ENCODE data around the gene KIAA0408. TPM values are rescaled to one million over a fixed set of nuclear protein-coding genes. Genes with fewer than 3 reads are reported as not detected.
A peak's percentile ranks its signal among the peaks of the same experiment; 100 is the strongest.

KIAA0408 gene
- 10 to 100 TPM; 21.4 to 55.6 (median 47.1) TPM for polyA plus RNA-seq (ENCODE audit: insufficient read depth in 1 of 5, insufficient read length in 5 of 5, low replicate concordance in 1 of 5)
- long read RNA-seq, donor 1, partial matches to known transcripts = 13 of 20 reads
- long read RNA-seq, donor 1, other reads (novel, unspliced or antisense) = 0 of 20 reads
- long read RNA-seq, donor 2, partial matches to known transcripts = 0 of 1 reads
- long read RNA-seq, donor 2, other reads (novel, unspliced or antisense) = 0 of 1 reads
- long read RNA-seq, donor 3, partial matches to known transcripts = 0 of 4 reads
- long read RNA-seq, donor 3, other reads (novel, unspliced or antisense) = 0 of 4 reads
- long read RNA-seq, donor 4, partial matches to known transcripts = 7 of 10 reads
- long read RNA-seq, donor 4, other reads (novel, unspliced or antisense) = 0 of 10 reads
- long read RNA-seq, donor 5, full-length matches to known transcripts = 3 of 11 reads
- long read RNA-seq, donor 5, partial matches to known transcripts = 8 of 11 reads
- long read RNA-seq, donor 5, other reads (novel, unspliced or antisense) = 0 of 11 reads
- long read RNA-seq, donor 6, partial matches to known transcripts = 5 of 10 reads
- long read RNA-seq, donor 6, other reads (novel, unspliced or antisense) = 0 of 10 reads
- long read RNA-seq, donor 7, full-length matches to known transcripts = 4 of 4 reads
- long read RNA-seq, donor 7, partial matches to known transcripts = 0 of 4 reads
- long read RNA-seq, donor 7, other reads (novel, unspliced or antisense) = 0 of 4 reads
- long read RNA-seq, donor 8, partial matches to known transcripts = 0 of 1 reads
- long read RNA-seq, donor 8, other reads (novel, unspliced or antisense) = 0 of 1 reads

DNA sequence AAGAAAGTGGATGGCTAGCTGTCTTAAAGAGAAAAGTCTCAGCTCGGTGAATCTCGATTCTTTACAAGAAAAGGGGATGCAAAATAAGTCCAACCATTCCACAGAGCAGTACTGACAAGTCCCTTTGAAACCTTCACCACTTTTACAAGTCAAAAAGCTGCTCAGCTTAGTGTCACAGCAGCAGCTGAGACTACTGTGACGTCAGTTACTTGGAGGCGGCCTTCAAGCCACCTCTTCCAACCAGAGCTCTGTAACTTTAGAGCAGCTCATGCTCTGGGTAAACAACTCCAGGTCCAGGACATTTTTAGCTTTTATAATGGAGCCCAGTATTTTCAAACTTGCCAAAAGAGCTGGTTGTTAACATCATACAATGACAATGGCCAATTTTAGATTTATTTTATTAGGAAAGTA, at the start of gene KIAA0408:
Gene KIAA0408, minus strand, starts transcription at position 159 of the 411 bp plus-strand sequence. CDS start 5,408 bp downstream, outside the sequence.
- DNase-seq = peak; percentile 83 to 88

DNA sequence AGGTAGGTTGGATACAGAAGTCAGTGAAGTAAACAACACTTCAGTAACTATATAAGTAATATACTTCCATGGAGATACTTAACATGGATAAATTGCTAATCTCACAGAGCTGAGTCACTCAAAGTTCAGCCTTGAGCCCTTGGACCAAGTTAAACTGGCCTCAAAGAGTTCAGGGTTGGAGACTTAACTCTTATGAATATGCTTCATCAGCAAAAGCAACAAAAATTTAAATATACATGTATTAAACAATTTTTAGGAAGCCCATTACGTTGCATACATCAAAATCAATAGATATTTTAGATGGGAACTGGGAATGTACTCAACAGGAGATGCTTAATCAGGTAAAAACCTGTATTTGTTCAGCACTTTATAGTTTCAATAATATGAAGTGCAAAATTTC, 47.7 kb upstream of the KIAA0408 start:
- DNase-seq = no peak

DNA sequence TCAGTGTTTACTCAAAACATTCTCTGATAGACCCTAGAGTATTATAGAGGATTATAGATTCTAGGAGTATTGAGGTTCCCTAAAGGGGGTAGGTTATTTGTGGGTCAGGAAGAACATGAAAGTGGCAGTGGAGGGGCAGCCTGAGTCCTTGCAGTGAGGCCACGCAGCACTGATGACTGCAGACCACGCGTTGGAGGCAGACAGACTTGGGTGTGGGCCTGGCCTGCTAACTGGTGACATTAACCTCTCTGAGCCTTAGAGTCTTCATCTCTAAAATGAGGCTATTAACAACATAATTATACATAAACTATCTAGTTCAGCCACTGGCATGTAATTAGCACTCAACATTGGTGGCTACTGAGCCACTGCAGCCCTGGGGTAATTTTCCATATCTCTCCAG, 43.8 kb upstream of the KIAA0408 start:
- DNase-seq = no peak

DNA sequence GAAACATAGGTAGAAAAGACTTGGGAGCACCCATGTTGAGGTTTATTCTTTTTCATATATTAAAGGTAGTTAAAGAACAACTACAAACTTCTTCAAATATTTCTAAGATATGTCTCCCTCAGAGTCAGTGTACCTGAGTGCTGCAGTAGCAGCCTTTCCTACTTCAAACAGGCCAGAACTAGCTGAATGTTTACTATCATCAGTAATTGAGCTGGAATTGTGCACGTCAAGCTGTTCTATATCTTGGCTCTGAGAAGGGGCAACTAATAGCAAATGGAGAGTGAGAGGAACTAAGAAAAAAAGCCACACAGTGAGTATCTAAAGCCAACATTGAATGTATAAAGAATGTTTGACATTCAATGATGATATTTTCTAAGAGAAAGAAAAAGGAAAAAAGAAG, 38.2 kb upstream of the KIAA0408 start:
- no peak for DNase-seq

DNA sequence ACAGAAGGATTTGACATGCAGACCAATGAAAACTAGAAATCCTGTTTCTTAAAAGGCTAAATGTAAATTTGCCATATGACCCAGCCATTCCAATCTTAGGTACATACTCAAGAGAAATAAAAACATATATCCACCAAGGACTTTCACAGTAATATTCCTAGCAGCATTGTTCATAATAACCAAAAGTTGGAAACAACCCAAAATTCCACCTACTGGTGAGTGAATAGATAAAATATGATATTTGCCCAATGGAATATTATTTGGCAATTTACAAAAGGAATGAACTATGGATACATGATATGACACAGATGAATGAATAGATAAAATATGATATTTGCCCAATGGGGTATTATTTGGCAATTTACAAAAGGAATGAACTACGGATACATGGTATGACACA, 37.3 kb upstream of the KIAA0408 start:
- DNase-seq = no peak

DNA sequence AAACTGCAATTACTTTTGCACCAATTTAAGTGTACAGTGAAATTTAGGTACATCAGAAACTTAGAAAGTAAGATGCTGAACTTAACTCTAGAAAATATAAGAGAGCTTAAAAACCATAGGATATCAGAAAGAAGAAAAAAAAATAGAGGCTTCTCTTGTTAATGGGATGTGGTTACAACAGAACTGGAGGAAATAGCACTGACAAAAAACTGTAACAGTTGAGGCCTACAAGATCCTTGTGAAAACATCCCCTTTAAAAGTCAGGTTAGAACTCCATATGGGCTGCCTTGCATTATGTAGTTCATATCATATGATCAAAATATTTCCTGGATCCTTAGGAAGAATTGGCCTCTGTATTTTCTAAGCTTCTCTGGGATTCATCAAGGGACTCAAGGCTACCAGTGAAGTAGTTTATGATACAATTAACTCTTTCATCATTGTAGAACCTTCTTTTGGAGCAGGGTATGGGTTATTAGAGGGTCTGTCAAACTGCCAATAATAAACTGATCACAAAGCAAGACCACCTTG, 35.1 kb upstream of the KIAA0408 start:
- no peak for DNase-seq

DNA sequence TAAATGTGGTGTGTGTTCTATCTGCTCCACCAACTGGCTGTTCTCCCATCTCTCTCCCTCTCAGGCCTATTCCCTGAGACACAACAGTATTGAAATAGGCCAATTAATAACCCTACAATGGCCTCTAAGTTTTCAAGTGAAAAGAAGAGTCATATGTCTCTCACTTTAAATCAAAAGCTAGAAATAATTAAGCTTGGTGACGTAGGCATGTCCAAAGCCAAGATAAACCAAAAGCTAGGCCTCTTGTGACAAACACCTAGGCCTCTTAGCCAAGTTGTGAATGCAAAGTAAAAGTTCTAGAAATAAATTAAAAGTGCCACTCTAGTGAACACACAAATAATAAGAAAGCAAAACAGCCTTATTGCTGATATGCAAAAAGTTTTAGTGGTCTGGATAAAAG, 30.1 kb upstream of the KIAA0408 start:
- DNase-seq = no peak

DNA sequence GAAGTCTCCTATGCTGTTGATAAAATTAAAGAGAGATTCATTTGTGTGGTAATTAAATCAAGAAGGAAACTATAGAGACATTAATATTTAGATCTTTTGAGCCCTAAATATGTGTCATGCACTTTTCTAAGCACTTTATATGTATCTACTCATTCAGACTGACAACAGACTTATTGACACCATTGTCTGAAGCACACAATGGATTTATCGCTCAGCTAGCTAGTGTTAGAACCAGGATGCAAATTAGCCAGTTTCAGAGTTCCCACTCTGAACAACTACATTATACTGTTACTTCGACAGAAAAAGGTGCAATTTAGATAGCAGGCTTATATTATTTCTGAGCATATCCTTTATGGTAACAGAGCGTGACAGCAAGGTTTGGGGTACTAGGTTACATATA, 27.7 kb upstream of the KIAA0408 start:
- DNase-seq = no peak

DNA sequence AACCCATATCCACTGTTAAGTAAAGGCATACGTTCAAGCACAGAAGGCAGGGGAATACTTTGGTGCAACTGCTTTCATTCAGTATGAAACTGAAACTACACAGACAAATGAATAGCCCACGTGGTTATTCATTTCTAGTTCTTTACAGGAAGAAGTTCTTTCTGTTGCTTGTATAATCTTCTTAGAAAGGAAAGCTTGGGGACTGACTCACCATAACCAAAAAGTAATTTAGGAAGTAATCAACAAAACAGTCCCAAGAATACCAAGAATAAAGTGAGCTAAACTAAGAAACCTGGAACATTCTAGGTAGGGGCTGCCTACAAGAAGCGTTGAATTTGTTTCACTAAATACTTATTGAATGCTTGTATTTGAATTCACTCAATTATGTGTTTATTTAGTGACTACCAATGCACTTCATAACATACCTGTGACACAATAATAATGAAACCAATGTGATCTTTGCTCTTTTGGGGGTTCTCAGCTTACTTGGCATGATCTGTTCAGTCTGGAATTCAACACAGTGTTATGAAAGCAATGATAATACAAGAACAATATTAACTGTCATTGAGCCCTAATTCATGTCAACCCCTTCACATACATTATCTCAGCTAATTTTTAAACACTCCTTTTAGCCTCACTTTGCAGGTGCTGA, 25.1 kb upstream of the KIAA0408 start:
- no peak for DNase-seq

DNA sequence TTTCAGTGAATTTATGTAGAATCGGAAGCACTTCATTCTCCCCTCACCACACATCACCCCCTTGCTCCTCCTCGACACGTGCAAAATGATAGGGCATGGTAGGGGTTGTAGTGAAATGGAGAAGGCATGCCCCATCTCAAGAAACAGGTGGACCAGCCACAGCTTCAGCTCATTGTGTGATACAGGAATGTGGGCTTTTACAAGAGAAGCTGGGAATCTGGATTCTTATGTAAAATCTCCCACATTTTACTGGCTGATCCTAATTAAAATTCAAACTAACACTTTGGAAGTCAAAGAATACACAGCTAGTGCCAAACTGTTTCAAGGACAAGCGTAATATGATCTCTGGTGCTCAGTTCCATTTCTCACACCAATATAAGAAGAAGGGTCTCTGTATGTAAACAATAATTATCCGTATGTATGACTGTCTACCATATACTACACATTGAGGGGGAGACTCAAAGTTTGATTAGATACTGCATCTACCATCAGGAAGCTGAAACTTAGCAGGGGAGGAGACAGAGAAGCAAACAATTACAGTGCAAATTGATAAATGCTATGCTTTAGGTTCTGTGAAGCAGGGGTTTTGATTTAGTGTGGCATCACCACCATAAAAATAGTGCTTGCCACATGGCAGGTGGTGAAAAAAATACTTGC, 24.3 kb upstream of the KIAA0408 start:
- DNase-seq = no peak

DNA sequence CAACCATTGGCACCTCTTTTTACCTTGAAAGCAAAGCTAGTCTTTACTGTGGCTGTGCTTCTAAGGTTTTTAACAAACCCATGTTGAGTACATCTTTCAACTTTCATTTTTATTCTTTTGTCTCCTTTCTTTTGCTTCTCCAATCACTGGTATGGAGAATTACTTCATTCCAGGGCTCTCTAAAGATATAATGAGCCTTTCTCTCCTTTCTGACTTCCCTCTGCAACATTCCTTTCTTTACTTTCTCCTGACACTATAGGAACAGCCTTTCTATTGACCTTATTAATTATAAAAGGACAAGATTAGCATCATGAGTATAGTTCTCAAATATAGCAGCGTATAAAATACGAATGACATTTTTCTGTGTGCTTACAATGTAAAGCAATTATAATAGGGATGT, 23.1 kb upstream of the KIAA0408 start:
- no peak for DNase-seq

DNA sequence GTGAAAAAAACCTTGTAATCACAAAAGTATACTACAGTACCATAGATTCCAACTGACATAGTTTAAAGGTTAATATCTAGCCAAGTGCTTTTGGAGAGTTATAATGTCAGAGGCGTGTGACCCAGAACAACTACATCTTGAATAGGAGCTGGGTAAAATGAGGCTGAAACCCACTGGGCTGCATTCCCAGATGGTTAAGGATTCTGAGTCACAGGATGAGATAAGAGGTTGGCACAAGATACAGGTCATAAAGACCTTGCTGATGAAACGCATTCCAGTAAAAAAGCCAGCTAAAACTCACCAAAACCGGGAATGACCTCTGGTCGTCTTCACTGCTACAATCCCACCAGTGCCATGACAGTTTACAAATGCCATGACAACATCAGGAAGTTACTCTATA, 22.4 kb upstream of the KIAA0408 start:
- DNase-seq = no peak

DNA sequence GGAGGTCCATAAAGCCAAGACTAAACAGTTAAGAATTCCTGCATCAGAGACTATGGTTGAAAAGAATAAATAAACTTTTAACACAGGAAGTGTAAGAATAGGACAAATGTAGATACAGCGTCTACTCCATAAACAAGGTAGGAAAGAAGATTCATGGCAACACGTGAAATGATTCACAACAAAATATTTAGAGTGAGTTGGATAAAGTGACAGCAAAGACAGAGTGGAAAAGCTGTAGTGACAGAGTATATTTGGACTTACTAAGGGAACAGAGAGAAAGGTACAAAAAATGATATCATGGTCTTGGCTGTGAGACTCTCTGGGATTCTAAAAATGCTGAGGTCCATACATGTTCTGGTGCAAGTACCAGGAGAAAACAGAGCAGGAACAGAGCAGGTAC, 21.9 kb upstream of the KIAA0408 start:
- DNase-seq = no peak

DNA sequence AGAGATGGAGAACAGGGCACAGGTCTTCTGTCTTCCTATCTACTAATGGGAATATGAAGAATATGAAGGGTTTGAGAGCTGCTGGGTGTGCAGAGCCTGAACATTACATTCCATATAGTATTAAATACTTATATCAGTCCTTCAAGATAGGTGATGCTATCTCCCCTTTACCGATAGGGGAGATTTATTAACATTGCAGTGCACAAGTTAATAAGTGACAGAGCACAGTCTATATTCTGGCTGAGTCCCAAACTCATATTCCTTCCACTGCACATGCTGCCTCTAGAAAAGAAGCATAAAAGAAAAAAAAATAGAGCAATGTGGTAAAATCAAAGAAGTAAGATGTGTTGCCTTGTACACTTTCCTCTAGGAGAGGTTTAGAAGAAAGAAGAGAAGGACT, 18.5 kb upstream of the KIAA0408 start:
- no peak for DNase-seq

DNA sequence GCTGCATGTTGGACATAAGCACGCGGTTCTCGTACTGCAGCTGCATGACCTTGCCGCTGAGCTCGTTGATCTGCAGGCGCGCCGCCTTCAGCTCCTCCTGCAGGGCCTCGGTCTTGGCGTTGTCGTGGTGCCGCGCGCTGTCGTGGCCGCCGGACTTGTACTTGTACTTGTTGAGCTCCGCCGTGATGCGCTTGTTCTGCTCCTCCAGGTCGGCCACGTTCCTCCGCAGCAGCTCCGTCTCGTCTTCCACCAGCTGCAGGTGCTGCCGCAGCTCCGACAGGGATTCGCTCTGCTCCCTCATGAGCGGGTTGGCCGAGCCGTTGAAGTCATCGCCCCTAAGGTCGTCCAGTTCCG, 16.6 kb upstream of the KIAA0408 start:
- no peak for DNase-seq

DNA sequence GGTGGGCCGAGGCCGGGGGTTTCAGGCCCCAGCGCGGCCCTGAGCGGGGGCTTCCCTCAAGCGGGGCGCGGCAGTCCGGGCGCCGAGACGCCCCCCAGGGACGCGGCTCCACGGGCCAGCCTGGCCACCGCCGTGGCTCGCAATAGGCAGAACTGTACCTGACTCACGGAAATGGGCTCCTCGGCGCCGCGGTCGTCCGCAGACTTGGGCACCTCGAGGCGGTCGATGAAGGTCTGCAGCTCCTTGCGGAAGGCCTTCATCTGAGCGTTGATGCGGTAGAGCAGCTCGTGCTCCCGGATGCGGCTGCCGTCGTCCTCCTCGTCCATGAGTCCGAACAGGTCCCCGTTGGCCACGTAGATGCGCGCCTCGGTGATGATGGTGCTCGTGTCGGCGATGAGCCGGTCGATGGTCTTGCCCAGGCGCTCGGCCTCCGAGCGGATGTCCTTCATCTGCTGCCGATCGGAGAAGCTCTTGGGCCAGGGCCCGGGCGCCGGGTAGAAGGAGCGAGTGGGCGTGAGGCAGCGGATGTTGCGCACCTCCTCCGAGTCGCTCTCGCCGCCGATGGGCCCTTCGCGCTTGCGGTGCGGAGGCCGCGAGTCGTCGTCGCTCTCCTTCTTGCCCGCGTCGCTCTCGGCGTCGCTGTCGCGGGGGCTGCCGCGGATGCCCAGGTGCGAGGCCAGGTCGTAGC, 16.1 kb upstream of the KIAA0408 start:
- DNase-seq = no peak

DNA sequence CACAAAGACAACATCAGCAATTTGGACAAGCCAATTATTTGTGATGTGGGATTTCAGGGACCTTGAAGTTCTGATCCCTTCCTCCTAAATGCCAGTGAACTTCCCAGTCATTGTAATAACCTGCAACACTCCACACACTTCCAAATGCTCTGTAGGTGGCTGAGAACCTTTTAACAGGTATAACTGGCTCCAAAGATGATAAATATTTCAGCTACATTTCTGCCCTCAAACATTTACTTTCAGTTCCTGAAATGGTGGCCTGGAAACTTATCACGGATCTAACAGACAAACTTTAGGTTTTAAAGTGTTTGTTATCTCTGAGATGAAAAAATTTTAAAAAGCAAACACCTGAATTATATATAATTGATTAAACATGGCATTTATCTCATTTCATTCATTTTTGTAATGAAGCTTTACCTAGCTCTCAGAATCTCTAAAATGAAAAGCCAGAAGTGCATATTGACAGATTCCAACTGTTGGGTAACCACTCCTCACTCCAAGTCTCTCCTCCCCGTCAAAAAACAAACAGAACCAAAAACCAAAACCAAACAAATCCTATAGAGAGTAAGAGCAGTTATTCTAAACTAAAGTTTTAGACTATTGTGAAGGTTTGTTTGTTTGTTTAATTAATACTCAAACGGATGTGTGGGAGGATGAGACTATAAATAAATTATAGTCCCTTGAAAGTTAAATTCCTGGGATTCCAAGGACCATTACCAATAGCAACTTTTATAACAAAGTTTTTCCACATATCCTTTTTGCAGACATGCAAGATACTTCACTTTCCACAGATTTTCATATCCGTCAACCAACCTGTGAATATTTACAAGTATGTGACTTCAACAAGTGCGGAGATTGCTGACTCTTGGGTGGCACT, 12.4 kb upstream of the KIAA0408 start:
- no peak for DNase-seq

DNA sequence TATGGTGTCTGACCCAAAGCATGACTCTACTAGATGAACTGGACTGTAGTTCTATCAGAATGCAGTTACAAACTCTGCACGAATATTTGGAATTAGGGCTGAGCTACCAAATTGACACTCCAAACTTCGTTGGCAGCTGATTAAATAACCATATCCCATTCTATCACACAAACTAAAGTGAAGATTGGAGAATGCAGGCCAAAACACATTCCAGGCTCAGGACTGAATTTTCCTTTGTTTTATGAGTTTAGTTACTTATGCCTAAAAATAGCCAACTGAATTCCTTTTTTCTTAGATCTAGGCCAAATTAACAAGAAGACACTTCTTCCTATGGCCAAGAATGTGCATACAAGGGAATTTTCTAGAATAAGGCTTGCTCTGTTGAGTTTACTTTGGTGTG, 9.7 kb upstream of the KIAA0408 start:
- DNase-seq = no peak

DNA sequence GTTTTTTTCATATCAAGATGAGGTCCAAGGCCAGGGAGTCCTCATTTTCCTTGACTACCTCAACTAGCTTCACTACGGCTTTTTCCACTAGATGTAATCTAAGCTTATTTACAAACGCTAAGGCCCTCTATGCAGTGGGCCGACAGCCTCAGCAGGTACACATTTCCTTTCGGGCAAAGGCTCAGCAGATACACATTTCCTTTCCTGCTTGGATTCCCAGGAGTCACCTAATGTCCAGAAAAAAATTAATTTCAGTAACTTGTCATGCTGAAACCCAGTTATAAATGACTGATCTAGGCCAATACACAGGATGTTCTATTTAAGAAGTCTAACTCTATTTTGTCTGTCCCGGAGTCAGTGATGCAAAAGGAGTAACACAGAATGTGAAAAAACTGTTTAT, 7.2 kb upstream of the KIAA0408 start:
- no peak for DNase-seq

DNA sequence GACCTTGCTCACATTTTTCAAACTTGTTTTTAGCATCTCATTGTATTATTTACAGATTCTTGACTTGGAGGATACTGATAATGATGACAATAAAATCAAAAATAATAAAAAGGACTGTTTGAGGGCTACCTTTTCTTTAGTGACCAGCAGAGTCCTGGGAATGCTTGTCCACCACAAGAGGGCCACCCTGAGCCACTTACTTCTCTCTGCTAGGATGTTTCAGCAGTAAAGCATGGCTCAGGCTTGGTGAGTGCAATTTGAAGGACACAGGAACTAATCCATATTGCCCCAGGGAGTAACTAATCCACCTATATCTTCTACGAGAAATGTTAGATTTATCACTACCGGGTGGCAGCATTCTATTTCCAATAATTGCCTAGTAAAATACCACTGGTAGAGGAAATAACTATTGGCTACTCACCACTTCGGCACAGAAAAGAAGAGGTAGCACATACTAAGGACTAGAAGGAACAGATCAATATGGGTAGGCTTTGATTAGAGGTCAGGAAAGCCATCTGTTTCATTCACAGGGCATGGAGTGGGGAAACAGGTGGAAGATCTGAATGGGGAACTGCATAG, 5.8 kb upstream of the KIAA0408 start:
- DNase-seq = peak in 1 of 2 donors; percentile 61
